Psoas muscle (tissue), 8 donors: ENCODE results near the gene SREBF1. TPM values are rescaled to one million over a fixed set of nuclear protein-coding genes. Genes with fewer than 3 reads are reported as not detected.

Experiments
- ATAC-seq, 4 donors: fragments of 200-7000 bp; cut with Tn5 transposase; one replicate each; pipeline ENCODE4 v1.9.1; 2020; ENCODE audit warnings: moderate library complexity in 3 of 4, mild to moderate bottlenecking in 2 of 4
- DNase-seq, 2 donors: peaks; one replicate each; pipeline ENCODE4 v3.0.0-alpha.2; 2020
- H3K27ac ChIP-seq: fragments of 200-600 bp; one replicate; pipeline ENCODE4 v1.8.0; 2022
- H3K27me3 ChIP-seq, 3 donors: fragments of 200-600 bp in 1 of 3; one replicate each; pipeline versions ENCODE4 v1.6.1 to v1.8.0; 2013 to 2022; ENCODE audit warnings: low read length in 2 of 3, mild to moderate bottlenecking in 2 of 3, moderate library complexity in 1 of 3; ENCODE audit not compliant: insufficient read depth in 3 of 3
- H3K36me3 ChIP-seq, 2 donors: fragments of 200-600 bp in 1 of 2; one replicate each; pipeline versions ENCODE4 v1.6.1 to v1.8.0; 2013 to 2022; ENCODE audit warnings: low read depth in 1 of 2, mild to moderate bottlenecking in 1 of 2, moderate library complexity in 1 of 2; ENCODE audit not compliant: insufficient read depth in 1 of 2
- H3K4me1 ChIP-seq: fragments of 200-600 bp; one replicate; pipeline ENCODE4 v1.8.0; 2022
- H3K4me3 ChIP-seq: fragments of 200-600 bp; one replicate; pipeline ENCODE4 v1.8.0; 2022; ENCODE audit warnings: mild to moderate bottlenecking
- H3K9me3 ChIP-seq: fragments of 200-600 bp; one replicate; pipeline ENCODE4 v1.8.0; 2022
- WGBS, 3 donors: extraction: QIAGEN DNeasy Blood & Tissue Kit; methylation state at CpG; one replicate each; pipeline versions ENCODE4 v1.1.6 to v1.1.7; 2013; 5-methylcytosine and 5-hydroxymethylcytosine counted together
- intact Hi-C, 2 donors: fragments of 100-400 bp; cut with DNase I; formaldehyde crosslinking; loops; one replicate each; pipeline versions ENCODE4 v1.11.0 to v1.14.2; 2022
- polyA plus RNA-seq, 3 donors: library from polyadenylated mRNA; stranded (reverse); fragments of 200-250 nt; gene quantifications; one replicate each; pipeline ENCODE4 v1.2.3, GENCODE V29; 2013
- total RNA-seq, 4 donors: library from RNA; stranded (reverse); fragmentation: NEBNext Ultra II Directional in 2 of 4; extraction: Animal tissue kit (Norgen Biotek cat#: 25700) in 2 of 4; gene quantifications; one replicate each; pipeline versions ENCODE4 v1.2.1 to v1.2.4, GENCODE V29; 2021 to 2023
- TF ChIP-seq, protein P1 (sequence below): fragments of 200-600 bp; IDR thresholded peaks from one replicate; pipeline ENCODE4 v1.8.0; 2022; ENCODE audit warnings: antibody characterized with exemption
- donor health status: healthy with polysubstance abuse.
- donor health status: DM: no; HTN: no; CAD: no; lungs with moderate emphysema.
- donor health status: Bipolar disorder and iron deficiency.
- donor health status: healthy.
- donor health status: DM: yes; HTN: yes; CAD: no.
- donor health status: DM: no; HTN: no; CAD: no.
- donor health status: DM: no; HTN: no; CAD: no.
- donor health status: DM: yes; HTN: yes; CAD: no.

SREBF1 gene
- total and polyA plus RNA-seq, 7 donors = 6.2 to 43.0 (median 19.2) TPM

DNA sequence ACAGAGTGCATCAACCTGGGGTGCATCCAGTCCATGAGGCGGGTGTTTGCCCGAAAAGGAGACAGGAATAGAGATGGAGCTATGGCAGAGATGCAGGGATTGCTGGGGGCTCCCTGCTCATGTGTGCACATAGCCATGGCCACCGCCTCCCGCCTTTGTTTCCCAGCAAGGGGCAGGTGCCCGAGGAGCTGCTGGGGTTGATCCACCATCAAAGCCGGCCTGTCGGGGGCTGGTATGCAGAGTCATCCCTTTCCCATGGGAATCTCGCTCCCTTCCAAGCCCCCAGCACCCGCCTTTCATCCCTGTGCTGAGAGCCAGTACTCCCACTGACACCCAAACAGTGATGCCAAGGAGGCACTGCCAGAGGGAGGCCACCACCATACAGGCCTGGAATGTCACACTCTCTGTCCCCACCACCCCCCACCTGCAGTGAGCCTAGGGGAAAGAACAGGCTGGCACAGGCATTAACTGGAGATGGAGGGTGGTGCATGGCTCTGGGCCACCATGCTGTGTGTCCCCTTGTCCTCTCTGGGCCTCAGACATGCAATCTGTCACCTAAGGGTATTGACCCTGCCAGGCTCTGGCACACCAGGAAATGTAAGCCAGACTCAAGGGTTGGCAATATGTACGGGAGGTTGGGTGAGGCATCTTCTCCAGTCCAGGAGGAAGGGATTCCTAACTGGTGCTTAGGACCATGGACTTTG is 65.1 kb downstream of the SREBF1 start:
- Histone ChIP-seq H3K9me3 (no peaks in the 10 kb centered on the region), H3K27me3 (no peaks in the 10 kb centered on the region), H3K36me3 (no peaks in the 10 kb centered on the region), H3K4me1 (peaks cover 68% of the 10 kb centered on the region), H3K4me3 (no peak overlapping the region), H3K27ac (peak overlapping the region; percentile 75)
- no peak for ATAC-seq
- WGBS, 3 donors = 85 to 93% (median 90%) methylated on average over 10 of the region's 10 CpGs
- no peak for DNase-seq
- intact Hi-C loops = loop anchor here in 1 of 2 donors (10.0 kb wide), 1 partner anchor 87 kb away; the partner anchor contains the start of gene RAI1
- TF ChIP-seq, protein P1, sequence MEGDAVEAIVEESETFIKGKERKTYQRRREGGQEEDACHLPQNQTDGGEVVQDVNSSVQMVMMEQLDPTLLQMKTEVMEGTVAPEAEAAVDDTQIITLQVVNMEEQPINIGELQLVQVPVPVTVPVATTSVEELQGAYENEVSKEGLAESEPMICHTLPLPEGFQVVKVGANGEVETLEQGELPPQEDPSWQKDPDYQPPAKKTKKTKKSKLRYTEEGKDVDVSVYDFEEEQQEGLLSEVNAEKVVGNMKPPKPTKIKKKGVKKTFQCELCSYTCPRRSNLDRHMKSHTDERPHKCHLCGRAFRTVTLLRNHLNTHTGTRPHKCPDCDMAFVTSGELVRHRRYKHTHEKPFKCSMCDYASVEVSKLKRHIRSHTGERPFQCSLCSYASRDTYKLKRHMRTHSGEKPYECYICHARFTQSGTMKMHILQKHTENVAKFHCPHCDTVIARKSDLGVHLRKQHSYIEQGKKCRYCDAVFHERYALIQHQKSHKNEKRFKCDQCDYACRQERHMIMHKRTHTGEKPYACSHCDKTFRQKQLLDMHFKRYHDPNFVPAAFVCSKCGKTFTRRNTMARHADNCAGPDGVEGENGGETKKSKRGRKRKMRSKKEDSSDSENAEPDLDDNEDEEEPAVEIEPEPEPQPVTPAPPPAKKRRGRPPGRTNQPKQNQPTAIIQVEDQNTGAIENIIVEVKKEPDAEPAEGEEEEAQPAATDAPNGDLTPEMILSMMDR = no peak

DNA sequence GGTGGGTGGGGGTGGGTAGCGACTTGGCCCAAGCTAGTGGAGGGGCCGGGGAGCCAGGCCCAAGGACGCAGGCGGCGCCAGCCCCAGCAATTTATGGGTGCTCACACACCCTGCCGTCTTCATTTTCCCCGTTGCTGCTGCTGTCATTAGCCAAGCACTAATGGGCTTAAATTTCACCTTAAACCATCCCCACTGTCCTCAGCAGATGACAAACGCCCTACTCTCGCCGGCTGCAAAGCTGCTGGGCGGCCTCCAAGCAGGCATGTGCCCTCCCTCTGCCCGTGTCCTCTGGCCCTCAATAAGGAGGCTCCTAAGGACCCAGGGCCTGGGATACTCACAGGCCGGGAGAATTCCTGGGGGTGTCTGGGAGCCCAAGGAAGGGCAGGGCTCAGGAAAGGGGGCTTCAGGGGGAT is 66.1 kb downstream of the SREBF1 start:
- DNase-seq (peak; percentile 53 to 85), ATAC-seq (peak; percentile 65 to 81 (median 70))
- Histone ChIP-seq H3K4me1 (peaks cover 75% of the 10 kb centered on the region), H3K4me3 (peak overlapping the region; percentile 12), H3K36me3 (no peaks in the 10 kb centered on the region), H3K27me3 (no peaks in the 10 kb centered on the region), H3K27ac (peak overlapping the region; percentile 75), H3K9me3 (no peaks in the 10 kb centered on the region)
- WGBS, 3 donors = 22 to 44% (median 30%) methylated on average over 11 to 13 of the region's 13 CpGs
- TF ChIP-seq, protein P1 = no peak
- intact Hi-C loops = loop anchor here in 1 of 2 donors (10.0 kb wide), 1 partner anchor 86 kb away; the partner anchor contains the start of gene RAI1

DNA sequence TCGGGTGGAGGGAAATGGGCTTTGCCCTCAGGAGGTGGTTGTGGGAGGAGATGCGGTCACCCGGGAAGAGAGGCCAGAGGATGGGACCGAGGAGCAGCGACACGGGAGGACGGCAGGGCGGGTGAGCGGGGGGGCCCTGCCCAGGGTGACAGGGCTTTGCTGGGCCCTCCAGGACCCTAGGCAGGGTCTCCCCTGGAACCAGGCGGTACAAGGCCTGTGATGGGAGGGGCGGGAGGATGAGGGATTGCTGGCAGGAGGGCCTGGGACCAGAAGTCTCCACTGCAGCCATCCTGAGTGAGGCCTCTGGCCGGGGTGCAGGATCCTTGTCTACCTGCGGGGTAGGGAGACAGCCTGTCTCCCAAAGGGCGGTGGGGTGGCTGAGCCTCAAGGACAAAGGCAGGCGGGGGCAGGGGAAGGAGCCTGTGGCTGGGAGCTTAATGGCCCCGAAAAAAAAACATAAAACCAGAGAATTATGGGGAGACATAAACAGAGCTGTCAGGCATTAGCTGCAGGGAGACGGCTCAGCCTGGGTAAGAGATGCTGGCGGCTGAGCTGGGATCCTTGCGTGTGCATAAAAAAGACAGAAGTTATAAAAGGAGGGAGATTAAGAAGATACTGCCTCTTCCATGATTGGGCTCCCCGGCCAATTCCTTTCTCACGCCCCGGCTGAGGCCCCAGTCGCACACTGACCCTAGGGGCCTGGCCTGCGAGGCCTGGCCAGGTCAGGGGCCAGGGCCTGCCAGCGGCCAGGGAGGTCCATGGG is 66.7 kb downstream of the SREBF1 start:
- Histone ChIP-seq H3K27me3 (no peaks in the 10 kb centered on the region), H3K4me1 (peaks cover 77% of the 10 kb centered on the region), H3K4me3 (peak overlapping the region; percentile 12), H3K27ac (peak overlapping the region; percentile 75), H3K9me3 (no peaks in the 10 kb centered on the region), H3K36me3 (no peaks in the 10 kb centered on the region)
- DNase-seq = no peak
- intact Hi-C loops = loop anchor here in 1 of 2 donors (10.0 kb wide), 1 partner anchor 85 kb away; the partner anchor contains the start of gene RAI1
- TF ChIP-seq, protein P1 = no peak
- 62 to 81% (median 67%) methylated on average over 25 of the region's 25 CpGs for WGBS, 3 donors
- peak in 2 of 4 donors; percentile 1 to 3 for ATAC-seq

DNA sequence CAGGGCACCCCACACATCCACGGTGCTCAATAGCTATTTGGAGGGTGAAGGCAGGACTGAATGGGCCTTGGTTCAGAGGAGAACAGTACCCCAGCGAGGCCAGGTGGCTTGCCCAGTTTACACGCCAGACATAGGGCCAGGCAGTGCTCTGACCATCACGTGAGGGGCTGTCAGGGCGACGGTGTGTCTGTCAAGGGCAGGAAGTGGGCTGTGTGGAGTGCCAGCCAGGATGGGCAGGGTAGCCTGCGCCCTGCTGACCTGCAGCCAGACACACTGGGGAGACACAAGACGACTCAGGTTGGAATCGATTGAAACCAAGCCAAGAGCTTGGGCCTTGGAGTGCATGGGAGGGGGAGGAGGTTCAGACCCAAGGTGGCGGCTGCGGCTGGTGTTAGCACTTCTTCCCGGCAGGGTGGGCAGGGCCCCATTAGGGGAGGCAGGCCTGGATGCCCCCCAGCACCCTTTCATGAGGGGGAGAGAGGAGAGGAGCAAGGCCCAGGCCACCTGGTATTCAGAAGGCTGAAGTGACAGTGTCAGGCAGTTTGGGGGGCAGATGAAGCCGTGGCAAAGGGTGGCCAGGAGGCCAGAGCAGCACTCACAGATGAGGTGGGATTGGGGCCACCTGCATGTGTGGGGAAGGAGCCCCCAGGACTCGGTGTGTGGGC is 68.2 kb downstream of the SREBF1 start:
- peak overlapping the region; percentile 75 for H3K27ac ChIP-seq
- TF ChIP-seq, protein P1 = no peak
- intact Hi-C loops = no loop called here
- no peaks in the 10 kb centered on the region for H3K9me3 ChIP-seq
- H3K36me3 ChIP-seq = no peaks in the 10 kb centered on the region
- no peaks in the 10 kb centered on the region for H3K27me3 ChIP-seq
- H3K4me3 ChIP-seq = no peak overlapping the region
- peak in 1 of 2 donors; percentile 20 for DNase-seq
- peak; percentile 49 to 66 (median 57) for ATAC-seq
- WGBS, 3 donors = 34 to 43% (median 37%) methylated on average over 14 of the region's 14 CpGs
- peaks cover 80% of the 10 kb centered on the region for H3K4me1 ChIP-seq
